ENCODE measurements around the gene TUB.

The TUB gene

GRCh38 chr11:8060801-8061554 is 20.0 kb upstream of the TUB start:
- H3K4me3 Mint-ChIP-seq, result no peak overlapping the region
- no peaks in the 10 kb centered on the region for H3K27me3 Mint-ChIP-seq
- H3K36me3 Mint-ChIP-seq, result no peaks in the 10 kb centered on the region
- no peaks in the 10 kb centered on the region for H3K4me1 Mint-ChIP-seq
- H3K9me3 Mint-ChIP-seq, result no peaks in the 10 kb centered on the region
- no peak overlapping the region for H3K27ac Mint-ChIP-seq

GRCh38 chr11:8061555-8062428 is 19.2 kb upstream of the TUB start:
- Mint-ChIP-seq H3K27me3 (no peaks in the 10 kb centered on the region), H3K27ac (no peak overlapping the region), H3K36me3 (no peaks in the 10 kb centered on the region), H3K4me3 (no peak overlapping the region), H3K9me3 (no peaks in the 10 kb centered on the region), H3K4me1 (no peaks in the 10 kb centered on the region)

- peaks cover 2% of the 10 kb centered on the region for H3K27me3 Mint-ChIP-seq
- no peak overlapping the region for H3K4me3 Mint-ChIP-seq
- no peaks in the 10 kb centered on the region for H3K36me3 Mint-ChIP-seq
- no peak overlapping the region for H3K27ac Mint-ChIP-seq
- no peaks in the 10 kb centered on the region for H3K9me3 Mint-ChIP-seq
- H3K4me1 Mint-ChIP-seq, result no peaks in the 10 kb centered on the region
Observed at GRCh38 chr11:8062781-8063257, 18.2 kb upstream of the TUB start.

GRCh38 chr11:8063324-8063723 is 17.7 kb upstream of the TUB start:
- Mint-ChIP-seq H3K4me3 (no peak overlapping the region), H3K27ac (no peak overlapping the region), H3K36me3 (no peaks in the 10 kb centered on the region), H3K27me3 (peaks cover 2% of the 10 kb centered on the region), H3K4me1 (no peaks in the 10 kb centered on the region), H3K9me3 (no peaks in the 10 kb centered on the region)

GRCh38 chr11:8065031-8065430 is 16.0 kb upstream of the TUB start:
- H3K36me3 Mint-ChIP-seq, result no peaks in the 10 kb centered on the region

GRCh38 chr11:8066036-8066910 is 14.7 kb upstream of the TUB start:
- Mint-ChIP-seq H3K27ac (no peak overlapping the region), H3K9me3 (no peaks in the 10 kb centered on the region), H3K36me3 (no peaks in the 10 kb centered on the region), H3K4me1 (no peaks in the 10 kb centered on the region), H3K27me3 (peaks cover 3% of the 10 kb centered on the region), H3K4me3 (no peak overlapping the region)

More at GRCh38 chr11:8065031-8065430, 16.0 kb upstream of the TUB start:
- no peak overlapping the region for H3K27ac Mint-ChIP-seq
- no peaks in the 10 kb centered on the region for H3K4me1 Mint-ChIP-seq
- no peak overlapping the region for H3K4me3 Mint-ChIP-seq
- H3K9me3 Mint-ChIP-seq, result no peaks in the 10 kb centered on the region
- peaks cover 2% of the 10 kb centered on the region for H3K27me3 Mint-ChIP-seq

GRCh38 chr11:8066911-8067455 is 14.0 kb upstream of the TUB start:
- H3K4me3 Mint-ChIP-seq, result no peak overlapping the region
- no peak overlapping the region for H3K27ac Mint-ChIP-seq
- H3K9me3 Mint-ChIP-seq, result no peaks in the 10 kb centered on the region
- no peaks in the 10 kb centered on the region for H3K4me1 Mint-ChIP-seq
- H3K27me3 Mint-ChIP-seq, result peaks cover 6% of the 10 kb centered on the region
- H3K36me3 Mint-ChIP-seq, result no peaks in the 10 kb centered on the region

- Mint-ChIP-seq H3K9me3 (no peaks in the 10 kb centered on the region), H3K4me3 (no peak overlapping the region), H3K27me3 (peaks cover 6% of the 10 kb centered on the region), H3K36me3 (no peaks in the 10 kb centered on the region), H3K27ac (no peak overlapping the region), H3K4me1 (no peaks in the 10 kb centered on the region)
Observed at GRCh38 chr11:8067567-8067928, 13.5 kb upstream of the TUB start.

GRCh38 chr11:8067929-8068575 is 13.0 kb upstream of the TUB start:
- Mint-ChIP-seq H3K4me1 (no peaks in the 10 kb centered on the region), H3K27me3 (peaks cover 6% of the 10 kb centered on the region), H3K4me3 (no peak overlapping the region), H3K9me3 (no peaks in the 10 kb centered on the region), H3K36me3 (no peaks in the 10 kb centered on the region), H3K27ac (no peak overlapping the region)

- Mint-ChIP-seq H3K36me3 (no peaks in the 10 kb centered on the region), H3K4me3 (no peak overlapping the region), H3K27ac (no peak overlapping the region), H3K27me3 (peaks cover 6% of the 10 kb centered on the region), H3K9me3 (no peaks in the 10 kb centered on the region), H3K4me1 (no peaks in the 10 kb centered on the region)
Observed at GRCh38 chr11:8068605-8069221, 12.3 kb upstream of the TUB start.

GRCh38 chr11:8069771-8070170 is 11.2 kb upstream of the TUB start:
- peaks cover 6% of the 10 kb centered on the region for H3K27me3 Mint-ChIP-seq
- H3K36me3 Mint-ChIP-seq, result no peaks in the 10 kb centered on the region
- H3K4me3 Mint-ChIP-seq, result no peak overlapping the region
- H3K27ac Mint-ChIP-seq, result no peak overlapping the region
- no peaks in the 10 kb centered on the region for H3K4me1 Mint-ChIP-seq
- H3K9me3 Mint-ChIP-seq, result no peaks in the 10 kb centered on the region

- no peaks in the 10 kb centered on the region for H3K36me3 Mint-ChIP-seq
- no peaks in the 10 kb centered on the region for H3K4me1 Mint-ChIP-seq
- no peak overlapping the region for H3K4me3 Mint-ChIP-seq
- H3K9me3 Mint-ChIP-seq, result no peaks in the 10 kb centered on the region
- peaks cover 6% of the 10 kb centered on the region for H3K27me3 Mint-ChIP-seq
- H3K27ac Mint-ChIP-seq, result no peak overlapping the region
Observed at GRCh38 chr11:8070417-8071115, 10.4 kb upstream of the TUB start.

GRCh38 chr11:8071616-8072581 is 9.1 kb upstream of the TUB start:
- Mint-ChIP-seq H3K4me1 (no peaks in the 10 kb centered on the region), H3K4me3 (no peak overlapping the region), H3K9me3 (no peaks in the 10 kb centered on the region), H3K27me3 (peaks cover 7% of the 10 kb centered on the region), H3K36me3 (no peaks in the 10 kb centered on the region), H3K27ac (no peak overlapping the region)
